ENCODE measurements around the gene C1orf167. TPM values are rescaled to one million over a fixed set of nuclear protein-coding genes. Genes with fewer than 3 reads are reported as not detected.

The C1orf167 gene
- total RNA-seq, 1 experiment from 2014 or later: 0.39 TPM

DNA sequence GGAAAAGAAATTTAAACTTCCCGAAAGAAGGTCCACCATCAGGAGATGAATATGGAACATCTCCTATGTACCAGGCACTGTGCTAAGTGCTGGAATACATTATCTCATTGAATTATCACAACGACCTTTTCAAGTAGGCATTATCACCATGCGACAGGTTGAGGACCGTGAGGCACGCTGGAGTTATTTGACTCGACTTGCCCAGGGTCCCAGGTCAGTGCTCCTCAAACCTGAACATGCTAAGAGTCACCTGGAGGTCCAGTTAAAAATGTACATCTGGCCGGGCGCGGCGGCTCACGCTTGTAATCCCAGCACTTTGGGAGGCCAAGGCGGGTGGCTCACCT is 42.0 kb upstream of the C1orf167 start:
- H3K23me2 ChIP-seq (ENCODE audit: insufficient read length, low read depth, low read length, poor library complexity, severe bottlenecking): no peaks in the 10 kb centered on the region
- H3K79me2 ChIP-seq (ENCODE audit: insufficient read depth, low read length): no peaks in the 10 kb centered on the region
- Mint-ChIP-seq H3K27ac (no peak overlapping the region), H3K4me3 (no peak overlapping the region; a peak in 1 of 5 replicates), H3K36me3 (ENCODE audit: insufficient read depth in 1 of 3, low read depth in 3 of 3) (peaks cover 0 to 25% (median 2%) of the 10 kb centered on the region in 3 experiments; a peak in 3 of 7 replicates), H3K4me1 (peaks cover 8 to 13% of the 10 kb centered on the region in 2 experiments), H3K9me3 (no peaks in the 10 kb centered on the region; a peak in 1 of 5 replicates), H3K27me3 (ENCODE audit: low read depth) (no peaks in the 10 kb centered on the region; the same call in 1 of the 2 replicates)
- no peak overlapping the region for H4K5ac ChIP-seq (ENCODE audit: insufficient read length, low read depth, low read length)
- H4K91ac ChIP-seq (ENCODE audit: insufficient read length, low read depth, low read length): no peak overlapping the region
- H3K27ac ChIP-seq (ENCODE audit: insufficient read length, low read depth, low read length): no peak overlapping the region
- H3K4ac ChIP-seq (ENCODE audit: low read depth, low read length): no peak overlapping the region
- no peak overlapping the region for H3K14ac ChIP-seq (ENCODE audit: insufficient read depth, low read length)
- H2AFZ ChIP-seq (ENCODE audit: low read length): no peak overlapping the region
- H3T11ph ChIP-seq (ENCODE audit: low read length): no peak overlapping the region
- no peaks in the 10 kb centered on the region for H3K9me3 ChIP-seq (ENCODE audit: control insufficient read depth, low read depth, low read length)
- H4K8ac ChIP-seq (replicated peaks; ENCODE audit: insufficient read length, low read depth, low read length): no peak overlapping the region
- H2BK20ac ChIP-seq (ENCODE audit: low read depth, low read length, poor library complexity, severe bottlenecking): no peak overlapping the region
- H3K9ac ChIP-seq (ENCODE audit: extremely low read depth, insufficient read length, low read length): no peak overlapping the region
- no peak overlapping the region for H3K4me2 ChIP-seq (ENCODE audit: insufficient read depth, insufficient read length, low read length)
- H3K4me1 ChIP-seq (ENCODE audit: insufficient read depth, low read length): no peaks in the 10 kb centered on the region
- no peaks in the 10 kb centered on the region for H3K27me3 ChIP-seq (ENCODE audit: insufficient read depth, low read length)
- H3K56ac ChIP-seq (ENCODE audit: insufficient read length, low read depth, low read length): no peak overlapping the region
- TF ChIP-seq, protein P1, sequence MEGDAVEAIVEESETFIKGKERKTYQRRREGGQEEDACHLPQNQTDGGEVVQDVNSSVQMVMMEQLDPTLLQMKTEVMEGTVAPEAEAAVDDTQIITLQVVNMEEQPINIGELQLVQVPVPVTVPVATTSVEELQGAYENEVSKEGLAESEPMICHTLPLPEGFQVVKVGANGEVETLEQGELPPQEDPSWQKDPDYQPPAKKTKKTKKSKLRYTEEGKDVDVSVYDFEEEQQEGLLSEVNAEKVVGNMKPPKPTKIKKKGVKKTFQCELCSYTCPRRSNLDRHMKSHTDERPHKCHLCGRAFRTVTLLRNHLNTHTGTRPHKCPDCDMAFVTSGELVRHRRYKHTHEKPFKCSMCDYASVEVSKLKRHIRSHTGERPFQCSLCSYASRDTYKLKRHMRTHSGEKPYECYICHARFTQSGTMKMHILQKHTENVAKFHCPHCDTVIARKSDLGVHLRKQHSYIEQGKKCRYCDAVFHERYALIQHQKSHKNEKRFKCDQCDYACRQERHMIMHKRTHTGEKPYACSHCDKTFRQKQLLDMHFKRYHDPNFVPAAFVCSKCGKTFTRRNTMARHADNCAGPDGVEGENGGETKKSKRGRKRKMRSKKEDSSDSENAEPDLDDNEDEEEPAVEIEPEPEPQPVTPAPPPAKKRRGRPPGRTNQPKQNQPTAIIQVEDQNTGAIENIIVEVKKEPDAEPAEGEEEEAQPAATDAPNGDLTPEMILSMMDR (conservative IDR thresholded peaks at IDR 0.05): no peak
- H2BK5ac ChIP-seq (ENCODE audit: insufficient read length, low read length): no peak overlapping the region
- H4K20me1 ChIP-seq (ENCODE audit: control insufficient read depth, insufficient read depth, insufficient read length): no peaks in the 10 kb centered on the region
- DNase-seq: peak; percentile 22
- H2BK120ac ChIP-seq (ENCODE audit: low read depth, low read length, poor library complexity, severe bottlenecking): no peak overlapping the region
- H3K79me1 ChIP-seq (ENCODE audit: insufficient read depth, low read depth, low read length, poor library complexity, severe bottlenecking): no peaks in the 10 kb centered on the region
- H3K18ac ChIP-seq (ENCODE audit: insufficient read length, low read depth, low read length): no peak overlapping the region
- H2BK12ac ChIP-seq (ENCODE audit: insufficient read length, low read depth, low read length): no peak overlapping the region
- no peak overlapping the region for H2BK15ac ChIP-seq (ENCODE audit: low read depth, low read length)
- WGBS (ENCODE audit: extremely low coverage, insufficient read length, low lambda C conversion rate): no CpG with 5 or more reads among the region's 12 CpGs
- H2AK5ac ChIP-seq (ENCODE audit: insufficient read length, low read length): no peak overlapping the region
- H3K23ac ChIP-seq (ENCODE audit: insufficient read length, low read depth, low read length): no peak overlapping the region
